Neural progenitor cell (in vitro differentiated cells): ENCODE data around the gene RHOJ. TPM values are rescaled to one million over a fixed set of nuclear protein-coding genes. Genes with fewer than 3 reads are reported as not detected.
"Not testable (repeated sequence)": the region's sequence is repeated elsewhere in the genome, so short reads cannot be mapped to it uniquely, and the experiment has no call there.

Experiments
- DNase-seq: peaks from one replicate; pipeline ENCODE4 v3.0.0-alpha.2; 2016; ENCODE audit warnings: low spot score
- H2AFZ ChIP-seq: fragments of 200-600 bp; sonication (generic); replicated peaks from 2 replicates; pipeline ENCODE4 v1.6.1; 2016; ENCODE audit warnings: antibody characterized with exemption
- H3F3A ChIP-seq: fragments of 200-600 bp; sonication (generic); 2 replicates; pipeline ENCODE4 v1.6.1; 2016; ENCODE audit warnings: antibody characterized with exemption, low read depth
- H3K27ac ChIP-seq: fragments of 200-600 bp; sonication (generic); 2 replicates; pipeline ENCODE4 v1.5.1; 2016; ENCODE audit warnings: mild to moderate bottlenecking
- H3K27me3 ChIP-seq: fragments of 200-600 bp; sonication (generic); 2 replicates; pipeline ENCODE4 v1.6.1; 2016; ENCODE audit warnings: mild to moderate bottlenecking, moderate library complexity
- H3K36me3 ChIP-seq: fragments of 200-600 bp; sonication (generic); 2 replicates; pipeline ENCODE4 v1.5.1; 2016
- H3K4me1 ChIP-seq: fragments of 200-600 bp; sonication (generic); 2 replicates; pipeline ENCODE4 v1.6.1; 2016; ENCODE audit warnings: mixed run types
- H3K4me2 ChIP-seq: fragments of 200-600 bp; sonication (generic); 2 replicates; pipeline ENCODE4 v1.6.1; 2016
- H3K4me3 ChIP-seq: fragments of 200-600 bp; sonication (generic); 2 replicates; pipeline ENCODE4 v1.5.1; 2016
- H3K79me2 ChIP-seq: fragments of 200-600 bp; sonication (generic); 2 replicates; pipeline ENCODE4 v1.6.1; 2016; ENCODE audit warnings: low read depth
- H3K9ac ChIP-seq: fragments of 200-600 bp; sonication (generic); 2 replicates; pipeline ENCODE4 v1.6.1; 2016
- H3K9me3 ChIP-seq: fragments of 200-600 bp; sonication (generic); 2 replicates; pipeline ENCODE4 v1.5.1; 2016; ENCODE audit warnings: low read depth
- H4K20me1 ChIP-seq: fragments of 200-600 bp; sonication (generic); 2 replicates; pipeline ENCODE4 v1.6.1; 2016; ENCODE audit warnings: low read depth
- H3K27ac Mint-ChIP-seq: 3 replicates; pipeline ENCODE4 v1.8.0; 2021; ENCODE audit warnings: mixed read lengths
- H3K27me3 Mint-ChIP-seq: 2 replicates; pipeline ENCODE4 v1.8.0; 2022; ENCODE audit warnings: low read depth, mild to moderate bottlenecking, inconsistent platforms, moderate library complexity, mixed read lengths; ENCODE audit not compliant: insufficient read depth
- H3K36me3 Mint-ChIP-seq: 3 replicates; pipeline ENCODE4 v1.8.0; 2021; ENCODE audit warnings: mixed read lengths
- H3K4me1 Mint-ChIP-seq: 3 replicates; pipeline ENCODE4 v1.8.0; 2021; ENCODE audit warnings: mixed read lengths
- H3K4me3 Mint-ChIP-seq: 3 replicates; pipeline ENCODE4 v1.8.0; 2021; ENCODE audit warnings: mild to moderate bottlenecking, moderate library complexity, mixed read lengths
- H3K9me3 Mint-ChIP-seq: 3 replicates; pipeline ENCODE4 v1.8.0; 2020; ENCODE audit warnings: mixed read lengths
- CTCF ChIP-seq: fragments of 200-600 bp; sonication (generic); IDR thresholded peaks from 2 replicates; pipeline ENCODE4 v1.5.1; 2017; ENCODE audit warnings: antibody characterized with exemption, mild to moderate bottlenecking
- EZH2 ChIP-seq: fragments of 200-600 bp; sonication (generic); IDR thresholded peaks from 2 replicates; pipeline ENCODE4 v1.6.1; 2017; ENCODE audit warnings: antibody characterized with exemption, mild to moderate bottlenecking, moderate library complexity
- EZH2phosphoT487 ChIP-seq: fragments of 200-600 bp; sonication (generic); IDR thresholded peaks from 2 replicates; pipeline ENCODE4 v1.6.1; 2017; ENCODE audit warnings: antibody characterized with exemption
- total RNA-seq: library from RNA; depleted of rRNA; stranded (reverse); fragments of >200 nt; gene quantifications from 2 replicates; pipeline ENCODE4 v1.2.3, GENCODE V29; 2015; ENCODE audit warnings: low replicate concordance

RHOJ gene
- total RNA-seq, 1 donor from 2014 or later = not detected

- Histone ChIP-seq H3K36me3 (no peaks in the 10 kb centered on the region), H3K4me1 (no peaks in the 10 kb centered on the region), H4K20me1 (no peaks in the 10 kb centered on the region), H3K4me2 (no peak overlapping the region), H3F3A (no peaks in the 10 kb centered on the region), H3K4me3 (no peak overlapping the region), H3K79me2 (no peaks in the 10 kb centered on the region), H3K9me3 (no peaks in the 10 kb centered on the region), H3K27me3 (no peaks in the 10 kb centered on the region), H3K9ac (no peak overlapping the region), H2AFZ (no peak overlapping the region), H3K27ac (no peak overlapping the region)
- no peak for DNase-seq
- Mint-ChIP-seq H3K4me1 (no peaks in the 10 kb centered on the region), H3K27me3 (peaks cover 2% of the 10 kb centered on the region), H3K27ac (no peak overlapping the region), H3K36me3 (no peaks in the 10 kb centered on the region), H3K9me3 (no peaks in the 10 kb centered on the region), H3K4me3 (no peak overlapping the region)
- no peak for TF ChIP-seq CTCF
- TF ChIP-seq EZH2phosphoT487 = no peak
- no peak for TF ChIP-seq EZH2
These were observed 71.8 kb downstream of the RHOJ start for GRCh38 chr14:63276016-63276415.

GRCh38 chr14:63276492-63277342, 72.5 kb downstream of the RHOJ start:
- no peak for TF ChIP-seq EZH2phosphoT487
- TF ChIP-seq CTCF = peak; percentile 99
- H2AFZ ChIP-seq = peak overlapping the region; percentile 0
- no peak overlapping the region for H3K4me2 ChIP-seq
- Mint-ChIP-seq H3K4me3 (no peak overlapping the region), H3K27me3 (peaks cover under 1% of the 10 kb centered on the region), H3K4me1 (no peaks in the 10 kb centered on the region), H3K27ac (no peak overlapping the region), H3K36me3 (no peaks in the 10 kb centered on the region), H3K9me3 (no peaks in the 10 kb centered on the region)
- no peaks in the 10 kb centered on the region for H3K79me2 ChIP-seq
- peak; percentile 70 for DNase-seq
- no peak overlapping the region for H3K9ac ChIP-seq
- H3K9me3 ChIP-seq = no peaks in the 10 kb centered on the region
- H3K27me3 ChIP-seq = no peaks in the 10 kb centered on the region
- H3K4me1 ChIP-seq = no peaks in the 10 kb centered on the region
- no peak overlapping the region for H3K27ac ChIP-seq
- H3K36me3 ChIP-seq = no peaks in the 10 kb centered on the region
- no peak overlapping the region for H3K4me3 ChIP-seq
- no peaks in the 10 kb centered on the region for H3F3A ChIP-seq
- H4K20me1 ChIP-seq = no peaks in the 10 kb centered on the region

GRCh38 chr14:63277591-63278183, 73.4 kb downstream of the RHOJ start:
- no peak overlapping the region for H3K27ac ChIP-seq
- no peaks in the 10 kb centered on the region for H3K36me3 Mint-ChIP-seq
- no peak overlapping the region for H2AFZ ChIP-seq
- H3K4me3 ChIP-seq = no peak overlapping the region
- no peaks in the 10 kb centered on the region for H3K36me3 ChIP-seq
- no peak for TF ChIP-seq EZH2
- TF ChIP-seq EZH2phosphoT487 = no peak
- TF ChIP-seq CTCF = no peak
- H3F3A ChIP-seq = no peaks in the 10 kb centered on the region
- no peaks in the 10 kb centered on the region for H3K27me3 Mint-ChIP-seq
- no peak overlapping the region for H3K4me2 ChIP-seq
- H3K27ac Mint-ChIP-seq = no peak overlapping the region
- H3K79me2 ChIP-seq = no peaks in the 10 kb centered on the region
- H4K20me1 ChIP-seq = no peaks in the 10 kb centered on the region
- H3K9ac ChIP-seq = no peak overlapping the region
- no peaks in the 10 kb centered on the region for H3K27me3 ChIP-seq
- no peaks in the 10 kb centered on the region for H3K4me1 Mint-ChIP-seq
- H3K4me1 ChIP-seq = no peaks in the 10 kb centered on the region
- no peaks in the 10 kb centered on the region for H3K9me3 ChIP-seq
- H3K9me3 Mint-ChIP-seq = no peaks in the 10 kb centered on the region
- H3K4me3 Mint-ChIP-seq = no peak overlapping the region
- DNase-seq = no peak

GRCh38 chr14:63279933-63280332, 75.7 kb downstream of the RHOJ start:
- not testable (repeated sequence) for H3K9me3 Mint-ChIP-seq, H4K20me1 ChIP-seq, H3K27me3 Mint-ChIP-seq, H3K27me3 ChIP-seq, H3F3A ChIP-seq, H2AFZ ChIP-seq, H3K4me1 Mint-ChIP-seq, H3K27ac ChIP-seq, H3K4me3 Mint-ChIP-seq, H3K9me3 ChIP-seq, DNase-seq, H3K9ac ChIP-seq, H3K4me2 ChIP-seq, H3K79me2 ChIP-seq, H3K36me3 ChIP-seq, H3K27ac Mint-ChIP-seq, H3K4me3 ChIP-seq, H3K4me1 ChIP-seq, H3K36me3 Mint-ChIP-seq
